HG03342 (cell line): Measurements from ENCODE around the gene SIX5.

ENCODE experiments used
- ATAC-seq: cut with Tn5 transposase; IDR thresholded peaks from one replicate; pipeline ENCODE4 v1.9.1; 2021; ENCODE audit warnings: mild to moderate bottlenecking, moderate library complexity; ENCODE audit not compliant: unreplicated experiment

SIX5 gene

GRCh38 chr19:45777395-45777961 lies 8.4 kb upstream of the SIX5 start:
- no peak for ATAC-seq

- no peak for ATAC-seq
Observed at GRCh38 chr19:45774765-45775164, 5.7 kb upstream of the SIX5 start.

GRCh38 chr19:45773384-45773783 lies 4.3 kb upstream of the SIX5 start:
- ATAC-seq = no peak

GRCh38 chr19:45772912-45773311 lies 3.9 kb upstream of the SIX5 start:
- ATAC-seq = no peak

- no peak for ATAC-seq
Observed at GRCh38 chr19:45772130-45772840, 3.2 kb upstream of the SIX5 start.

- no peak for ATAC-seq
Observed at GRCh38 chr19:45771311-45771933, 2.4 kb upstream of the SIX5 start.

- peak; percentile 51 for ATAC-seq
Observed at GRCh38 chr19:45770192-45771101, 1.4 kb upstream of the SIX5 start.

- no peak for ATAC-seq
Observed at GRCh38 chr19:45769821-45770191, 754 bp upstream of the SIX5 start.

- ATAC-seq = no peak
Observed at GRCh38 chr19:45768655-45768983, 433 bp downstream of the SIX5 start.

- no peak for ATAC-seq
Observed at GRCh38 chr19:45767881-45768654, 984 bp downstream of the SIX5 start.

GRCh38 chr19:45767410-45767880 lies 1.6 kb downstream of the SIX5 start:
- ATAC-seq = no peak

- ATAC-seq = no peak
Observed at GRCh38 chr19:45766869-45767346, 2.1 kb downstream of the SIX5 start.

GRCh38 chr19:45766296-45766868 lies 2.7 kb downstream of the SIX5 start:
- no peak for ATAC-seq

GRCh38 chr19:45765702-45766295 lies 3.3 kb downstream of the SIX5 start:
- ATAC-seq = no peak

GRCh38 chr19:45764945-45765701 lies 3.9 kb downstream of the SIX5 start:
- ATAC-seq = no peak

- no peak for ATAC-seq
Observed at GRCh38 chr19:45764475-45764874, 4.6 kb downstream of the SIX5 start.

GRCh38 chr19:45763691-45764294 lies 5.3 kb downstream of the SIX5 start:
- no peak for ATAC-seq

GRCh38 chr19:45762870-45763631 lies 6.0 kb downstream of the SIX5 start:
- no peak for ATAC-seq
